ENCODE measurements around the gene ZNF638.

The ZNF638 gene

GRCh38 chr2:71469403-71470398 lies 138.1 kb downstream of the ZNF638 start:
- DNase-seq (ENCODE audit: low spot score) = no peak
- Mint-ChIP-seq H3K4me3 (no peak overlapping the region), H3K36me3 (ENCODE audit: low read depth) (no peaks in the 10 kb centered on the region), H3K27me3 (ENCODE audit: low read depth) (peaks cover 35% of the 10 kb centered on the region), H3K9me3 (no peaks in the 10 kb centered on the region), H3K4me1 (ENCODE audit: low read depth) (peaks cover 4% of the 10 kb centered on the region), H3K27ac (no peak overlapping the region)

DNA sequence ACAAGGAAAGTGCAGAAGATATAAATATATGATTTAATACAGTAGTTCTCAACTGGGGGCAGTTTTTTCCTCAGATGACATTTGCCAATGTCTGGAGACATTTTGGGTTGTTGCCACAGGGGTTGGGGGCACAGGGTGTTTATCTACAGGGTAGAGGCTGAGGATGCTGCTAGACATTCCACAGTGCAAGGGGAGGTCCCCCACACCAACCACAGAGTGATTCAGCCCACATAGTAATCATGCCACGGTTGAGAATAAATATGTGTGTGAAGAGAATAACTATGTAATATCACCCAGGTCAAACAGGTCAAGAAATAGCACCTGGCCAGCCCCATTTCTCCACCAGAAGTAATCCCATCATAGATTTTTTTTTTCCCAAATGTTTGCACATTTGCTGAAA lies 139.7 kb downstream of the ZNF638 start:
- Mint-ChIP-seq H3K27me3 (ENCODE audit: low read depth) (peaks cover 35% of the 10 kb centered on the region), H3K4me1 (ENCODE audit: low read depth) (peaks cover 4% of the 10 kb centered on the region), H3K9me3 (no peaks in the 10 kb centered on the region), H3K27ac (no peak overlapping the region), H3K36me3 (ENCODE audit: low read depth) (no peaks in the 10 kb centered on the region), H3K4me3 (no peak overlapping the region)
- no peak for DNase-seq (ENCODE audit: low spot score)

DNA sequence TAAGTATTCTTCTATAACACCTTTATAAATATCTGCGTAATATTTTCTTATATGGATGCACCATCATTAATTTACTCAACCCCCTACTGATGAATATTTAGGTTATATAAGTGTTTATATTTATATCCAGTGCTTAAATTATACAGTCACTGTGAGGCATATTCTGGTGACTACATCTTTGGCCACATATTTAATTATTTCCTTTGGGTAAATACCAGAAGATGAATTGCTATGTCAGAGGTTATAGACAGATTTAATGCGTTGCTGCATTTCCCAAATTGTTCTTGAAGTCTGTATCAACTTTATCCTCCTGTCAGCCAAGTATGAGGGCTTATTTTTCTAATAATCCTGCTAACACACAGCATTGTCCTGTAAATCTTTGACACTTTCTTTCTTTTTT lies 140.4 kb downstream of the ZNF638 start:
- H3K27ac Mint-ChIP-seq = no peak overlapping the region
- H3K4me3 Mint-ChIP-seq = no peak overlapping the region
- H3K4me1 Mint-ChIP-seq (ENCODE audit: low read depth) = peaks cover 2% of the 10 kb centered on the region
- H3K36me3 Mint-ChIP-seq (ENCODE audit: low read depth) = no peaks in the 10 kb centered on the region
- H3K27me3 Mint-ChIP-seq (ENCODE audit: low read depth) = peaks cover 35% of the 10 kb centered on the region
- no peak for DNase-seq (ENCODE audit: low spot score)
- no peaks in the 10 kb centered on the region for H3K9me3 Mint-ChIP-seq

- H3K27ac Mint-ChIP-seq = no peak overlapping the region
- no peak overlapping the region for H3K4me3 Mint-ChIP-seq
- no peaks in the 10 kb centered on the region for H3K36me3 Mint-ChIP-seq (ENCODE audit: low read depth)
- no peaks in the 10 kb centered on the region for H3K4me1 Mint-ChIP-seq (ENCODE audit: low read depth)
- H3K27me3 Mint-ChIP-seq (ENCODE audit: low read depth) = peaks cover 21% of the 10 kb centered on the region
- DNase-seq (ENCODE audit: low spot score) = no peak
- no peaks in the 10 kb centered on the region for H3K9me3 Mint-ChIP-seq
Measured at GRCh38 chr2:71473346-71474031, 141.9 kb downstream of the ZNF638 start.

DNA sequence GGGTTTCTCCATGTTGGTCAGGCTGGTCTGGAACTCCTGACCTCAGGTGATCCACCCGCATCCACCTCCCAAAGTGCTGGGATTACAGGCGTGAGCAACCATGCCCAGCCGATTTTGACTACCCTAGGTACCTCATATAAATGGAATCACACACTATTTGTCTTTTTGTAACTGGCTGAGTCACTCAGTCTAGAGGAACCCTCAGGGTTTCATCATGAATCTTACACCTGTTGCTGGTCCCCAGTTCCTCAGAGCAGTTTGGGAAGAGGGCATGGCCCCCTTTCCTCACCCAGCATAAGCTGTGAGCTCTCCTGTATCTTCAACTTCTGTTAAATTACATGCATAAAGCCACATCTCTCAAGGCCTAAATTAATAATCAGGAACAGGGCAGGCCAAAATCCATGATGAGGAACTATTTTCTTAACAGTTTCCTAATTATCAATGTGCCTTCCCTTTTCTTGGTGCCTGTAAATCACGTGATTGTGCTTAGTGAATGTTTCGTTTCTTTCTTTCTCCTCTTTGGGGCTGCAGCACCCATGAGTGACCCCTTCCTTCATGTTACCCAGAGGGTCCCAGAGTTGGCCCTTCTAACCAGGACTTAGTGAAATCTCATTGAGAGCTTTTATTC lies 142.6 kb downstream of the ZNF638 start:
- DNase-seq (ENCODE audit: low spot score) = no peak
- Mint-ChIP-seq H3K27me3 (ENCODE audit: low read depth) (peaks cover 14% of the 10 kb centered on the region), H3K27ac (no peak overlapping the region), H3K4me1 (ENCODE audit: low read depth) (no peaks in the 10 kb centered on the region), H3K4me3 (no peak overlapping the region), H3K9me3 (no peaks in the 10 kb centered on the region), H3K36me3 (ENCODE audit: low read depth) (no peaks in the 10 kb centered on the region)

DNA sequence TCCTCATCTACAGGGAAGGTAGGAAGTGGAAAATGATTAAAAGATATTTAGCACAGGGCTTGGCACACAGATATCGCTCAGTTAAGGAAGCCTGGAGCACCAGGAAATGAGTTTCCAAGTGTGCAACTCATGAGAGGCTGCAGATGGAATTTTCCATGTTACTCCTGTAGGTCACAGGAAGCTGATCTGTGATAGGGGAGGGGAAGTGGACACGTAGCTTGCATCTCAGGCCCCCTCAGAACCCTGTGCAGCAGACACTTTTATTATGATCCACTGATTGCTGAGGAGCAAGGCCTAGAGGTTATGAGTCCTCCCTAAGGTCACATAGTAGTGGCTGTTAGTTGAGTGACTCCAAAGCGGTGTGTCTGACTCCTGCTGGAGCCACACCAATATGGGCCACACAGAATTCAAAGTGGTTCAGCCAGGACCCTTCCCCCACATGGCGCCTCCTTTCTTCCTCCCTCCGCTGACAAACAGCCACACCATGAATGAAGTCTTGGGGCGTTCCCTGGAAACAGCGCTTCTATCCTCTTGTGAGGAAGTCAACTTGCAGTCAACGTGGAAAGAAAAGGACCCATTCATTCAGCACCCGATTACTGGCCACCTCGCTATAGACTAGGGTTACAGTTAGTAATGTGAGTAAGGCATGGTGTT lies 143.3 kb downstream of the ZNF638 start:
- Mint-ChIP-seq H3K4me3 (no peak overlapping the region), H3K36me3 (ENCODE audit: low read depth) (no peaks in the 10 kb centered on the region), H3K4me1 (ENCODE audit: low read depth) (no peaks in the 10 kb centered on the region), H3K27ac (no peak overlapping the region), H3K9me3 (no peaks in the 10 kb centered on the region), H3K27me3 (ENCODE audit: low read depth) (peaks cover 11% of the 10 kb centered on the region)
- no peak for DNase-seq (ENCODE audit: low spot score)

DNA sequence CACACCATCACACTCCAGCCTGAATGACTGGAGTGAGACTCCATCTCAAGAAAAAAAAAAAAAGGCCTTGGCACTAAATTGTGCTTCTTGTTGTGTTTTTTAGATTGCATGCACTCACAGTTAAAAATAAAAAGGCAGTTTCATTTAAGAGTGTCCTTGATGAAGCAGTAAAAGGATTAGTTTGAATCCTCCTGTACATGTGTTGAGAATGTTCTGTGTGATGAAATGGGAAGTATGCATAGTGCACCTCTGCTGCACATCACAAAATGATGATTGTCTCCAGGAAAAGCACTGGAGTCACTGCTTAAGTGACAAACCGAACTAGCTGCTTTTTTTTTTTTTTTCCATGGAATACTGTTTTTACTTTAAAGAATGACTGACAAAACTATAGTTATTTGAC lies 144.9 kb downstream of the ZNF638 start:
- peaks cover 7% of the 10 kb centered on the region for H3K27me3 Mint-ChIP-seq (ENCODE audit: low read depth)
- no peaks in the 10 kb centered on the region for H3K36me3 Mint-ChIP-seq (ENCODE audit: low read depth)

GRCh38 chr2:71477231-71477691 lies 145.7 kb downstream of the ZNF638 start:
- peaks cover 7% of the 10 kb centered on the region for H3K27me3 Mint-ChIP-seq (ENCODE audit: low read depth)
- H3K4me3 Mint-ChIP-seq = no peak overlapping the region
- no peaks in the 10 kb centered on the region for H3K9me3 Mint-ChIP-seq
- no peaks in the 10 kb centered on the region for H3K36me3 Mint-ChIP-seq (ENCODE audit: low read depth)
- DNase-seq (ENCODE audit: low spot score) = no peak
- H3K27ac Mint-ChIP-seq = no peak overlapping the region
- no peaks in the 10 kb centered on the region for H3K4me1 Mint-ChIP-seq (ENCODE audit: low read depth)

More for the DNA sequence above, 144.9 kb downstream of the ZNF638 start:
- Mint-ChIP-seq H3K4me3 (no peak overlapping the region), H3K4me1 (ENCODE audit: low read depth) (no peaks in the 10 kb centered on the region), H3K9me3 (no peaks in the 10 kb centered on the region), H3K27ac (no peak overlapping the region)
- DNase-seq (ENCODE audit: low spot score) = no peak

GRCh38 chr2:71478806-71479205 lies 147.2 kb downstream of the ZNF638 start:
- H3K4me1 Mint-ChIP-seq (ENCODE audit: low read depth) = no peaks in the 10 kb centered on the region
- no peak overlapping the region for H3K4me3 Mint-ChIP-seq
- H3K9me3 Mint-ChIP-seq = no peaks in the 10 kb centered on the region
- H3K27ac Mint-ChIP-seq = no peak overlapping the region
- DNase-seq (ENCODE audit: low spot score) = no peak
- H3K36me3 Mint-ChIP-seq (ENCODE audit: low read depth) = no peaks in the 10 kb centered on the region
- peaks cover 4% of the 10 kb centered on the region for H3K27me3 Mint-ChIP-seq (ENCODE audit: low read depth)

DNA sequence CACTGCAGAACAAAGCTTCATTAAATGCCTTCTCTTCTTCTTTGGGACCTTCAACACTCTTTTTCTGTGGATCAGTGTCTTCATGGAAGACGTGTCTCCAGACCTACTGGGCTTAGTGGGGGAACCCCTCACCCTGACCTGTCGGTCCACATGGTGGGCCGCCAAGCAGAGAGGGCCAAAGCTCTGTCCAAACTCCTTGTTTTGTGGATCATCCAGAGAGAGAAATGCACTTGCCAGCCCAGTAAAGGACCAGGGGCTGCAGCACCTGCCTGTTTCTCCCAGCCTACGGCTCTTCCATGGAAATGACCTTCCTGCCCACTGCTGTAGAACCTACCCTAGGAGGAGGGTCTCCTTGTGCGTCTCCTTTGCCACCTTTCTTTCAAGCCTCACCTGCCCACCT lies 147.7 kb downstream of the ZNF638 start:
- H3K27me3 Mint-ChIP-seq (ENCODE audit: low read depth) = peaks cover 4% of the 10 kb centered on the region
- DNase-seq (ENCODE audit: low spot score) = no peak
- H3K9me3 Mint-ChIP-seq = no peaks in the 10 kb centered on the region
- no peak overlapping the region for H3K27ac Mint-ChIP-seq
- no peaks in the 10 kb centered on the region for H3K36me3 Mint-ChIP-seq (ENCODE audit: low read depth)
- no peaks in the 10 kb centered on the region for H3K4me1 Mint-ChIP-seq (ENCODE audit: low read depth)
- H3K4me3 Mint-ChIP-seq = no peak overlapping the region

DNA sequence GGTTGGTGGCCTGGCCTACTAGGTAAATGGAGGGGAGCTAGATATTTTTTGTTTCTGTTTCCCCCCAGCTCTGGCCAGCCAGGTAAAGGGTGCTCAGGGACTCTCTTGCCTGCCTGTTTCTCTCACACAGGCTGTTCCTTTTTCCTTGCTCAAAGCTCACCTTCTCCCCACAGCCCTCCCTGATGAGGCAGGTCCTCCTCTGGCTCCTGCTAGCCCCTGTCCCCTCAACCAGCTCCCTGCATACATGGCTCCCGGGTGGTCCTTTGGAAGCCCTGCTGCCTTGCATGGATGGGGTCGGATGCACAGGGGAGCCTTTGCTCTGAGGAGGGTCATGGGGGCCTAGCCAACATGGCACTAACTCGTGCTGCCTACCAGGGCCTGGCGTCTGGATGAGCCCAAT lies 149.5 kb downstream of the ZNF638 start:
- Mint-ChIP-seq H3K4me3 (no peak overlapping the region), H3K27me3 (ENCODE audit: low read depth) (peaks cover 4% of the 10 kb centered on the region), H3K27ac (no peak overlapping the region), H3K36me3 (ENCODE audit: low read depth) (no peaks in the 10 kb centered on the region), H3K4me1 (ENCODE audit: low read depth) (no peaks in the 10 kb centered on the region), H3K9me3 (no peaks in the 10 kb centered on the region)
- DNase-seq (ENCODE audit: low spot score) = no peak

GRCh38 chr2:71482055-71482454 lies 150.5 kb downstream of the ZNF638 start:
- H3K27ac Mint-ChIP-seq = no peak overlapping the region
- DNase-seq (ENCODE audit: low spot score) = no peak
- no peaks in the 10 kb centered on the region for H3K27me3 Mint-ChIP-seq (ENCODE audit: low read depth)
- no peaks in the 10 kb centered on the region for H3K4me1 Mint-ChIP-seq (ENCODE audit: low read depth)
- H3K9me3 Mint-ChIP-seq = no peaks in the 10 kb centered on the region
- no peak overlapping the region for H3K4me3 Mint-ChIP-seq
- no peaks in the 10 kb centered on the region for H3K36me3 Mint-ChIP-seq (ENCODE audit: low read depth)

DNA sequence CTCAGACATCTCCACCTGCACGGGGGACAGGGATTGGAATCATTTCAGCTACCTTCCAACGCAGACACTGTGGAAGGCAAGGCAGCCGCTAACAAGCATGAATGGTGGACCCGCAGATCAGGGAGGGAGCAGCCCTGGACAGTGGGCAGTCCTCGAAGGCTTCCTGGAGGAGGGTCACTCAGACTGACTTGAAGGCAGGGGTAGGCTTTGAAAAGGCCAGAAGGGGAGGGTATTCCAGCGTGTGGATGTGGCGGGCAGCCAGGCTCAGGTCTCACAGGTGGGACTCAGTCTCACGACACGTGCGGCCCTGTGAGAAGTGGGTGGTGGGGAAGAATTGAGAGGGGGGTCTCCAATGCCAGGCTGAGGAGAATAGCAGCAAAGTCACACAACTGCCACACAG lies 151.7 kb downstream of the ZNF638 start:
- H3K4me1 Mint-ChIP-seq (ENCODE audit: low read depth) = no peaks in the 10 kb centered on the region
- H3K9me3 Mint-ChIP-seq = no peaks in the 10 kb centered on the region
- no peak overlapping the region for H3K4me3 Mint-ChIP-seq
- DNase-seq (ENCODE audit: low spot score) = no peak
- no peaks in the 10 kb centered on the region for H3K27me3 Mint-ChIP-seq (ENCODE audit: low read depth)
- H3K36me3 Mint-ChIP-seq (ENCODE audit: low read depth) = no peaks in the 10 kb centered on the region
- H3K27ac Mint-ChIP-seq = no peak overlapping the region

Measured in T-helper 2 cell treated with Interferon-gamma antibody and Interleukin-4, amounts not matched to agents 5 μg/mL and 100 μg/mL, for 36 hours (primary cell).